H1 (cell line): ENCODE data around the gene LHFPL6. TPM values are rescaled to one million over a fixed set of nuclear protein-coding genes. Genes with fewer than 3 reads are reported as not detected.

Source experiments
- CTCF ChIA-PET: fragments of 300-600 bp; sonication (Branson Sonifier 250); formaldehyde crosslinking; loops from one replicate; lab custom pipeline; 2021; ENCODE audit not compliant: partially characterized antibody; lab: Charles Lee
- POLR2A ChIA-PET: fragments of 300-600 bp; sonication (Branson Sonifier 250); formaldehyde crosslinking; loops from one replicate; lab custom pipeline; 2021; ENCODE audit warnings: inconsistent platforms; ENCODE audit not compliant: partially characterized antibody; lab: Charles Lee
- DNase-seq, 2 experiments: peaks; one replicate each; pipeline versions ENCODE4 v3.0.0 to v3.0.0-alpha.2; 2010 to 2022; ENCODE audit warnings: low spot score in 2 of 2, low read depth in 1 of 2, mixed read lengths in 1 of 2
- FAIRE-seq: peaks from 2 replicates; lab custom pipeline; 2011; peaks lifted over from hg19 to GRCh38; lab: Jason Lieb, UNC
- H2AFZ ChIP-seq: 2 replicates; pipeline ENCODE4 v1.8.1; 2012; ENCODE audit warnings: low read length, inconsistent platforms
- H2AK5ac ChIP-seq: 2 replicates; pipeline ENCODE4 v1.6.1; 2013; ENCODE audit warnings: low read depth, low read length
- H2BK120ac ChIP-seq: replicated peaks from 2 replicates; pipeline ENCODE3; 2013; ENCODE audit warnings: low read depth, low read length, inconsistent platforms
- H2BK12ac ChIP-seq: 2 replicates; pipeline ENCODE4 v1.6.1; 2013; ENCODE audit warnings: low read depth, low read length
- H2BK15ac ChIP-seq: 2 replicates; pipeline ENCODE4 v1.6.1; 2013; ENCODE audit warnings: low read length
- H2BK20ac ChIP-seq: 2 replicates; pipeline ENCODE4 v1.6.1; 2013; ENCODE audit warnings: low read length
- H2BK5ac ChIP-seq: 2 replicates; pipeline ENCODE4 v1.6.1; 2013; ENCODE audit warnings: low read depth, low read length
- H3K14ac ChIP-seq: 2 replicates; pipeline ENCODE4 v1.6.1; 2013; ENCODE audit warnings: inconsistent platforms; ENCODE audit not compliant: insufficient read length
- H3K18ac ChIP-seq: 2 replicates; pipeline ENCODE4 v1.6.1; 2013; ENCODE audit warnings: low read length; ENCODE audit errors: extremely low read depth
- H3K23ac ChIP-seq: 2 replicates; pipeline ENCODE4 v1.6.1; 2013; ENCODE audit warnings: inconsistent platforms; ENCODE audit not compliant: insufficient read length
- H3K23me2 ChIP-seq: 2 replicates; pipeline ENCODE4 v1.6.1; 2013; ENCODE audit warnings: low read depth, low read length
- H3K27ac ChIP-seq: 2 replicates; pipeline ENCODE4 v1.6.1; 2011; ENCODE audit warnings: low read depth, low read length, inconsistent platforms
- H3K27me3 ChIP-seq, 4 experiments: replicated peaks in 1 of 4; 1 replicate in 1 of 4; 2 replicates in 3 of 4; pipeline versions ENCODE4 v1.6.1 to v1.8.1; 2011 to 2013; ENCODE audit warnings: low read length in 3 of 4, mild to moderate bottlenecking in 3 of 4, inconsistent platforms in 2 of 4, mixed read lengths in 2 of 4, moderate library complexity in 1 of 4; ENCODE audit not compliant: control insufficient read depth in 3 of 4, insufficient read depth in 3 of 4; ENCODE audit errors: extremely low read depth in 1 of 4
- H3K36me3 ChIP-seq, 4 experiments: 2 replicates each; pipeline versions ENCODE4 v1.6.1 to v1.8.1; 2011 to 2013; ENCODE audit warnings: mild to moderate bottlenecking in 4 of 4, low read length in 3 of 4, moderate library complexity in 2 of 4, control low read depth in 1 of 4, inconsistent platforms in 1 of 4; ENCODE audit not compliant: insufficient read depth in 4 of 4, control insufficient read depth in 2 of 4
- H3K4ac ChIP-seq: replicated peaks from 2 replicates; pipeline ENCODE3; 2013; ENCODE audit warnings: low read length, low read depth, mixed read lengths, inconsistent platforms; ENCODE audit not compliant: insufficient read length
- H3K4me1 ChIP-seq, 4 experiments: replicated peaks in 1 of 4; 1 replicate in 1 of 4; 2 replicates in 3 of 4; pipeline versions ENCODE4 v1.6.1 to v1.8.1; 2011 to 2013; ENCODE audit warnings: low read length in 3 of 4, inconsistent platforms in 2 of 4, mixed read lengths in 1 of 4; ENCODE audit not compliant: insufficient read depth in 4 of 4, control insufficient read depth in 3 of 4
- H3K4me2 ChIP-seq, 2 experiments: 2 replicates each; pipeline versions ENCODE4 v1.6.1 to v1.8.1; 2011 to 2013; ENCODE audit warnings: low read depth in 2 of 2, low read length in 2 of 2, control low read depth in 1 of 2, inconsistent platforms in 1 of 2, mild to moderate bottlenecking in 1 of 2; ENCODE audit not compliant: insufficient read depth in 1 of 2
- H3K4me3 ChIP-seq, 4 experiments: fragments of 200-600, 300-600 bp in 1 of 4; sonication (generic), shearing (Covaris generic), sonication (Bioruptor Twin) in 1 of 4; 2 replicates each; pipeline versions ENCODE4 v1.5.1 to v1.8.1; 2011 to 2016; ENCODE audit warnings: low read length in 4 of 4, low read depth in 3 of 4, control low read depth in 2 of 4, inconsistent platforms in 2 of 4, mild to moderate bottlenecking in 2 of 4, mixed read lengths in 1 of 4, moderate library complexity in 1 of 4; ENCODE audit not compliant: insufficient read depth in 2 of 4; ENCODE audit errors: extremely low read depth in 1 of 4
- H3K56ac ChIP-seq: replicated peaks from 2 replicates; pipeline ENCODE3; 2013; ENCODE audit warnings: low read depth, mild to moderate bottlenecking, mixed read lengths, low read length, inconsistent platforms; ENCODE audit not compliant: insufficient read length
- H3K79me1 ChIP-seq: 2 replicates; pipeline ENCODE4 v1.6.1; 2013; ENCODE audit warnings: low read depth, low read length, control low read depth
- H3K79me2 ChIP-seq, 2 experiments: 2 replicates each; pipeline versions ENCODE4 v1.6.1 to v1.8.1; 2012 to 2013; ENCODE audit warnings: low read length in 2 of 2, mild to moderate bottlenecking in 2 of 2, inconsistent platforms in 1 of 2; ENCODE audit not compliant: insufficient read depth in 2 of 2, control insufficient read depth in 1 of 2
- H3K9ac ChIP-seq, 4 experiments: replicated peaks in 1 of 4; 1 replicate in 1 of 4; 2 replicates in 3 of 4; pipeline versions ENCODE4 v1.6.1 to v1.8.1; 2011 to 2013; ENCODE audit warnings: low read depth in 3 of 4, low read length in 3 of 4, control low read depth in 2 of 4, mild to moderate bottlenecking in 2 of 4, moderate library complexity in 2 of 4, inconsistent platforms in 1 of 4; ENCODE audit errors: extremely low read depth in 1 of 4
- H3K9me3 ChIP-seq, 2 experiments: 2 replicates each; pipeline versions ENCODE4 v1.6.1 to v1.8.1; 2012 to 2013; ENCODE audit warnings: mild to moderate bottlenecking in 2 of 2, moderate library complexity in 2 of 2, control low read depth in 1 of 2, inconsistent platforms in 1 of 2, low read depth in 1 of 2, low read length in 1 of 2, mixed read lengths in 1 of 2; ENCODE audit not compliant: insufficient read depth in 2 of 2
- H4K20me1 ChIP-seq, 2 experiments: replicated peaks in 1 of 2; 2 replicates each; pipeline versions ENCODE3 to v1.8.1; 2011 to 2013; ENCODE audit warnings: inconsistent platforms in 2 of 2, low read length in 2 of 2, mild to moderate bottlenecking in 1 of 2; ENCODE audit not compliant: insufficient read depth in 2 of 2, control insufficient read depth in 1 of 2
- H4K5ac ChIP-seq: 2 replicates; pipeline ENCODE4 v1.6.1; 2013; ENCODE audit warnings: low read length, low read depth, mixed read lengths, inconsistent platforms; ENCODE audit not compliant: insufficient read length
- H4K8ac ChIP-seq: 2 replicates; pipeline ENCODE4 v1.8.0; 2013; ENCODE audit warnings: mild to moderate bottlenecking, moderate library complexity, low read length, inconsistent platforms; ENCODE audit not compliant: insufficient read depth; ENCODE audit errors: extremely low read depth
- H4K91ac ChIP-seq: replicated peaks from 2 replicates; pipeline ENCODE3; 2013; ENCODE audit warnings: low read length, mixed read lengths, inconsistent platforms; ENCODE audit not compliant: insufficient read length
- BACH1 ChIP-seq: IDR thresholded peaks from 2 replicates; pipeline ENCODE4 v1.6.1; 2012; ENCODE audit warnings: low read length, improper control_type of control experiment
- CBX5 ChIP-seq: fragments of 300-800, 300-1000 bp; sonication (generic); IDR thresholded peaks from 2 replicates; pipeline ENCODE4 v1.7.1; 2016; ENCODE audit warnings: antibody characterized with exemption, low read length, low read depth
- GTF2F1 ChIP-seq: IDR thresholded peaks from 2 replicates; pipeline ENCODE4 v1.6.1; 2012; ENCODE audit warnings: low read depth, low read length, improper control_type of control experiment, borderline replicate concordance
- HDAC2 ChIP-seq, 2 experiments: fragments of 300-600 bp in 1 of 2; sonication (generic) in 1 of 2; IDR thresholded peaks; 2 replicates each; pipeline ENCODE4 v1.6.1; 2011 to 2012; ENCODE audit warnings: low read depth in 2 of 2, low read length in 2 of 2, mild to moderate bottlenecking in 2 of 2, moderate library complexity in 2 of 2, borderline replicate concordance in 1 of 2, inconsistent platforms in 1 of 2
- HDAC6 ChIP-seq: IDR thresholded peaks from one replicate; pipeline ENCODE4 v1.7.1; 2012; ENCODE audit warnings: low read depth, mild to moderate bottlenecking, inconsistent platforms, low read length, moderate library complexity
- RAD21 ChIP-seq, 2 experiments: IDR thresholded peaks in 1 of 2; conservative IDR thresholded peaks in 1 of 2; 2 replicates each; pipeline ENCODE4 v1.6.1; 2011; ENCODE audit warnings: low read depth in 2 of 2, low read length in 2 of 2, improper control_type of control experiment in 1 of 2, inconsistent platforms in 1 of 2, mild to moderate bottlenecking in 1 of 2, moderate library complexity in 1 of 2
- TAF7 ChIP-seq: optimal IDR thresholded peaks from 2 replicates; pipeline ENCODE3; 2011; ENCODE audit warnings: low read depth, mild to moderate bottlenecking, inconsistent platforms, low read length, moderate library complexity, borderline replicate concordance
- polyA plus RNA-seq, 7 experiments: library from polyadenylated mRNA; depleted of rRNA in 3 of 7; stranded (reverse) in 5 of 7; unstranded in 2 of 7; fragments of >200 nt in 5 of 7; fragments of 200-250 nt in 2 of 7; gene quantifications; 1 replicate in 5 of 7; 2 replicates in 1 of 7; 4 replicates in 1 of 7; pipeline versions ENCODE4 v1.2.1 to v1.2.3, GENCODE V29; 2011 to 2013; ENCODE audit warnings: missing spikeins in 2 of 7, mixed read lengths in 2 of 7
- total RNA-seq: library from RNA; stranded (reverse); fragmentation: NEBNext Ultra II Directional; extraction: Animal tissue kit (Norgen Biotek cat#: 25700); gene quantifications from 2 replicates; pipeline ENCODE4 v1.2.1, GENCODE V29; 2021
- TF ChIP-seq, protein P1 (sequence below): IDR thresholded peaks from 2 replicates; pipeline ENCODE4 v1.6.1; 2012; ENCODE audit warnings: low read length, inconsistent platforms
- TF ChIP-seq, protein P2 (sequence below): IDR thresholded peaks from 2 replicates; pipeline ENCODE4 v1.6.1; 2011; ENCODE audit warnings: low read length, improper control_type of control experiment

The LHFPL6 gene
- total and polyA plus RNA-seq, 2 of the 8 experiments (the other 6 are each of a cell fraction or from before 2014, with no cell fraction given) = 7.6 to 17.0 TPM

DNA sequence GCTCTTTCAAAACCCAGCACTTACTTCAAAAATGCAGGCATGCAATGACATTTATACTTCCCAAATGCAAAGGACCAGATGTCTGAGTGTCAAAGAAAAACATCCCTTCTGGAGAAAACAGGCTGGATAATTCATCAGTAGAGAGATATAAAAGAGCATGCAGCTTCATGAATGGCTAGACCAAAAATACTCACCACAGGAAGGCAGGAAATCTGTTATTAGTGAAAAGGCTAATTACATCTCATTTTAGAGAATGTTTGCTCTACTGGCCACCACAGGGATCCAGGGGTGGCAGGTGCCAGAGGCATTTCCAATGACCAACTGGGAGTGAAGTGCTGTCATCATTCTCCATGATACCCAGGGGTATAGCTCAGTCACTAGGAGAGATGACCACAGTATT, 106.5 kb downstream of the LHFPL6 start:
- no peak overlapping the region for H3K27ac ChIP-seq
- H3K14ac ChIP-seq = no peak overlapping the region
- H3K4me2 ChIP-seq = no peak overlapping the region
- no peaks in the 10 kb centered on the region for H3K79me2 ChIP-seq
- no peak overlapping the region for H3K4ac ChIP-seq
- no peaks in the 10 kb centered on the region for H3K36me3 ChIP-seq
- H2BK15ac ChIP-seq = no peak overlapping the region
- no peak overlapping the region for H2AFZ ChIP-seq
- H3K9me3 ChIP-seq = no peaks in the 10 kb centered on the region
- CTCF ChIA-PET = interaction anchor here (0.6 to 1.4 kb wide), 6 partner anchors 10 to 116 kb away, joined by 3 to 7 read pairs (median 3); no protein-coding TSS in a partner anchor
- DNase-seq = no peak
- peak overlapping the region; percentile 26 for H3K18ac ChIP-seq
- peak overlapping the region; percentile 10; the same call in 1 of the 2 replicates for H2BK12ac ChIP-seq
- H2AK5ac ChIP-seq = peak overlapping the region; percentile 3; the same call in 1 of the 2 replicates
- H4K5ac ChIP-seq = no peak overlapping the region
- no peak overlapping the region for H3K9ac ChIP-seq
- H3K56ac ChIP-seq = no peak overlapping the region
- no peaks in the 10 kb centered on the region for H3K79me1 ChIP-seq
- no peaks in the 10 kb centered on the region; the same call in 1 of the 2 replicates for H3K23me2 ChIP-seq
- peak overlapping the region; percentile 29 for H2BK120ac ChIP-seq
- H3K4me3 ChIP-seq = no peak overlapping the region
- peak overlapping the region; percentile 45 for H4K91ac ChIP-seq
- TF ChIP-seq RAD21 (IDR thresholded peaks at IDR 0.05 in 1 of 2, conservative IDR thresholded peaks at IDR 0.05 in 1 of 2; ENCODE audit: low read depth in 2 of 2, low read length in 2 of 2) (no peak), TAF7 (no peak), BACH1 (no peak), HDAC6 (no peak), CBX5 (no peak), HDAC2 (IDR thresholded peaks at IDR 0.05; ENCODE audit: borderline replicate concordance in 1 of 2, low read depth in 2 of 2, low read length in 2 of 2) (no peak), GTF2F1 (no peak)
- TF ChIP-seq, protein P1, sequence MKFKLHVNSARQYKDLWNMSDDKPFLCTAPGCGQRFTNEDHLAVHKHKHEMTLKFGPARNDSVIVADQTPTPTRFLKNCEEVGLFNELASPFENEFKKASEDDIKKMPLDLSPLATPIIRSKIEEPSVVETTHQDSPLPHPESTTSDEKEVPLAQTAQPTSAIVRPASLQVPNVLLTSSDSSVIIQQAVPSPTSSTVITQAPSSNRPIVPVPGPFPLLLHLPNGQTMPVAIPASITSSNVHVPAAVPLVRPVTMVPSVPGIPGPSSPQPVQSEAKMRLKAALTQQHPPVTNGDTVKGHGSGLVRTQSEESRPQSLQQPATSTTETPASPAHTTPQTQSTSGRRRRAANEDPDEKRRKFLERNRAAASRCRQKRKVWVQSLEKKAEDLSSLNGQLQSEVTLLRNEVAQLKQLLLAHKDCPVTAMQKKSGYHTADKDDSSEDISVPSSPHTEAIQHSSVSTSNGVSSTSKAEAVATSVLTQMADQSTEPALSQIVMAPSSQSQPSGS = no peak
- TF ChIP-seq, protein P2, sequence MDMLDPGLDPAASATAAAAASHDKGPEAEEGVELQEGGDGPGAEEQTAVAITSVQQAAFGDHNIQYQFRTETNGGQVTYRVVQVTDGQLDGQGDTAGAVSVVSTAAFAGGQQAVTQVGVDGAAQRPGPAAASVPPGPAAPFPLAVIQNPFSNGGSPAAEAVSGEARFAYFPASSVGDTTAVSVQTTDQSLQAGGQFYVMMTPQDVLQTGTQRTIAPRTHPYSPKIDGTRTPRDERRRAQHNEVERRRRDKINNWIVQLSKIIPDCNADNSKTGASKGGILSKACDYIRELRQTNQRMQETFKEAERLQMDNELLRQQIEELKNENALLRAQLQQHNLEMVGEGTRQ = no peak
- POLR2A ChIA-PET = interaction anchor here (2.0 kb wide), 1 partner anchor 10 kb away, joined by 6 read pairs; no protein-coding TSS in a partner anchor
- H3K27me3 ChIP-seq = no peaks in the 10 kb centered on the region
- no peaks in the 10 kb centered on the region for H4K20me1 ChIP-seq
- no peak overlapping the region for H2BK5ac ChIP-seq
- H3K23ac ChIP-seq = no peak overlapping the region
- no peak overlapping the region for H4K8ac ChIP-seq
- H2BK20ac ChIP-seq = peak overlapping the region; percentile 36; the same call in 1 of the 2 replicates
- peaks cover 11 to 41% (median 20%) of the 10 kb centered on the region in 4 experiments; a peak in 6 of 7 replicates for H3K4me1 ChIP-seq
- FAIRE-seq = no peak
